Suprapubic skin (tissue), 4 donors: ENCODE results near the gene SPG7. TPM values are rescaled to one million over a fixed set of nuclear protein-coding genes. Genes with fewer than 3 reads are reported as not detected.
"Not testable (repeated sequence)": the region's sequence is repeated elsewhere in the genome, so short reads cannot be mapped to it uniquely, and the experiment has no call there.

Source experiments
- DNase-seq, 2 donors: peaks; one replicate each; pipeline ENCODE4 v3.0.0-alpha.2; 2019; ENCODE audit warnings: low spot score in 2 of 2
- H3K27ac ChIP-seq: fragments of 200-600 bp; sonication (generic); one replicate; pipeline ENCODE4 v1.5.1; 2019
- H3K27me3 ChIP-seq: fragments of 200-600 bp; sonication (generic); one replicate; pipeline ENCODE4 v1.5.1; 2019
- H3K36me3 ChIP-seq: fragments of 200-600 bp; sonication (generic); one replicate; pipeline ENCODE4 v1.5.1; 2019
- H3K4me1 ChIP-seq: fragments of 200-600 bp; sonication (generic); one replicate; pipeline ENCODE4 v1.5.1; 2019
- H3K4me3 ChIP-seq: fragments of 200-600 bp; sonication (generic); one replicate; pipeline ENCODE4 v1.5.1; 2019; ENCODE audit warnings: mild to moderate bottlenecking
- H3K9me3 ChIP-seq: fragments of 200-600 bp; sonication (generic); one replicate; pipeline ENCODE4 v1.5.1; 2019
- EP300 ChIP-seq: sonication (generic); formaldehyde crosslinking; IDR thresholded peaks from one replicate; pipeline ENCODE4 v1.6.1; 2017; ENCODE audit warnings: antibody characterized with exemption
- POLR2A ChIP-seq, 2 donors: fragments of 450-650 bp; IDR thresholded peaks; one replicate each; pipeline ENCODE4 v1.6.1; 2017; ENCODE audit warnings: antibody characterized with exemption in 2 of 2, mild to moderate bottlenecking in 2 of 2, moderate library complexity in 2 of 2
- POLR2AphosphoS5 ChIP-seq, 3 donors: sonication (generic); formaldehyde crosslinking; IDR thresholded peaks; one replicate each; pipeline ENCODE4 v1.6.1; 2017; ENCODE audit warnings: antibody characterized with exemption in 3 of 3
- whole genome bisulfite sequencing: methylation state at CpG from one replicate; pipeline ENCODE4 v1.1.5; 2018; 5-methylcytosine and 5-hydroxymethylcytosine counted together
- total RNA-seq, 4 donors: library from RNA; depleted of rRNA; stranded (reverse); fragments of >200 nt; gene quantifications; one replicate each; pipeline ENCODE4 v1.1.0, GENCODE V29; 2016
- TF ChIP-seq, protein P1 (sequence below), 2 donors: fragments of 200-600 bp in 1 of 2; fragments of 450-650 bp in 1 of 2; sonication (generic) in 1 of 2; IDR thresholded peaks; one replicate each; pipeline ENCODE4 v1.5.1; 2016 to 2019; ENCODE audit warnings: antibody characterized with exemption in 2 of 2, mild to moderate bottlenecking in 1 of 2, moderate library complexity in 1 of 2

Gene SPG7
- total RNA-seq, 4 donors from 2014 or later = 131 to 324 (median 144) TPM

- no peak overlapping the region for H3K27ac ChIP-seq
- no peaks in the 10 kb centered on the region for H3K9me3 ChIP-seq
- WGBS = 7% methylated on average over 15 of the region's 46 CpGs
- peaks cover 33% of the 10 kb centered on the region for H3K36me3 ChIP-seq
- H3K27me3 ChIP-seq = peaks cover 7% of the 10 kb centered on the region
- TF ChIP-seq, protein P1, sequence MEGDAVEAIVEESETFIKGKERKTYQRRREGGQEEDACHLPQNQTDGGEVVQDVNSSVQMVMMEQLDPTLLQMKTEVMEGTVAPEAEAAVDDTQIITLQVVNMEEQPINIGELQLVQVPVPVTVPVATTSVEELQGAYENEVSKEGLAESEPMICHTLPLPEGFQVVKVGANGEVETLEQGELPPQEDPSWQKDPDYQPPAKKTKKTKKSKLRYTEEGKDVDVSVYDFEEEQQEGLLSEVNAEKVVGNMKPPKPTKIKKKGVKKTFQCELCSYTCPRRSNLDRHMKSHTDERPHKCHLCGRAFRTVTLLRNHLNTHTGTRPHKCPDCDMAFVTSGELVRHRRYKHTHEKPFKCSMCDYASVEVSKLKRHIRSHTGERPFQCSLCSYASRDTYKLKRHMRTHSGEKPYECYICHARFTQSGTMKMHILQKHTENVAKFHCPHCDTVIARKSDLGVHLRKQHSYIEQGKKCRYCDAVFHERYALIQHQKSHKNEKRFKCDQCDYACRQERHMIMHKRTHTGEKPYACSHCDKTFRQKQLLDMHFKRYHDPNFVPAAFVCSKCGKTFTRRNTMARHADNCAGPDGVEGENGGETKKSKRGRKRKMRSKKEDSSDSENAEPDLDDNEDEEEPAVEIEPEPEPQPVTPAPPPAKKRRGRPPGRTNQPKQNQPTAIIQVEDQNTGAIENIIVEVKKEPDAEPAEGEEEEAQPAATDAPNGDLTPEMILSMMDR (IDR thresholded peaks at IDR 0.05) = peak in 1 of 2 donors; percentile 37
- TF ChIP-seq EP300 = no peak
- H3K4me3 ChIP-seq = peak overlapping the region; percentile 17
- DNase-seq = no peak
- peaks cover 56% of the 10 kb centered on the region for H3K4me1 ChIP-seq
Observed at GRCh38 chr16:89565506-89566372, 57.5 kb downstream of the SPG7 start.

GRCh38 chr16:89567656-89568594 is 59.7 kb downstream of the SPG7 start:
- Histone ChIP-seq H3K27me3 (peaks cover 18% of the 10 kb centered on the region), H3K27ac (no peak overlapping the region), H3K9me3 (no peaks in the 10 kb centered on the region), H3K4me1 (peaks cover 42% of the 10 kb centered on the region), H3K4me3 (no peak overlapping the region), H3K36me3 (peaks cover 17% of the 10 kb centered on the region)
- TF ChIP-seq POLR2AphosphoS5 (IDR thresholded peaks at IDR 0.05) = no peak
- no peak for TF ChIP-seq POLR2A (IDR thresholded peaks at IDR 0.05)
- TF ChIP-seq, protein P1 (IDR thresholded peaks at IDR 0.05) = no peak
- TF ChIP-seq EP300 = no peak
- WGBS = 85% methylated on average over 23 of the region's 30 CpGs
- DNase-seq = no peak

GRCh38 chr16:89569506-89570341 is 61.5 kb downstream of the SPG7 start:
- no peaks in the 10 kb centered on the region for H3K9me3 ChIP-seq
- TF ChIP-seq, protein P1 (IDR thresholded peaks at IDR 0.05) = no peak
- no peak for TF ChIP-seq POLR2AphosphoS5 (IDR thresholded peaks at IDR 0.05)
- TF ChIP-seq POLR2A (IDR thresholded peaks at IDR 0.05) = no peak
- no peak for TF ChIP-seq EP300
- H3K27ac ChIP-seq = no peak overlapping the region
- peaks cover 30% of the 10 kb centered on the region for H3K4me1 ChIP-seq
- H3K4me3 ChIP-seq = no peak overlapping the region
- peaks cover 29% of the 10 kb centered on the region for H3K27me3 ChIP-seq
- 82% methylated on average over 12 of the region's 23 CpGs for WGBS
- DNase-seq = no peak
- no peaks in the 10 kb centered on the region for H3K36me3 ChIP-seq

- Histone ChIP-seq H3K4me3 (no peak overlapping the region), H3K36me3 (no peaks in the 10 kb centered on the region), H3K27me3 (peaks cover 36% of the 10 kb centered on the region), H3K9me3 (no peaks in the 10 kb centered on the region), H3K4me1 (peaks cover 30% of the 10 kb centered on the region), H3K27ac (no peak overlapping the region)
- WGBS = 83% methylated on average over 29 of the region's 30 CpGs
- no peak for DNase-seq
- TF ChIP-seq, protein P1 (IDR thresholded peaks at IDR 0.05) = no peak
- TF ChIP-seq POLR2A (IDR thresholded peaks at IDR 0.05) (no peak), EP300 (no peak), POLR2AphosphoS5 (IDR thresholded peaks at IDR 0.05) (no peak)
Observed at GRCh38 chr16:89570342-89570923, 62.2 kb downstream of the SPG7 start.

DNA sequence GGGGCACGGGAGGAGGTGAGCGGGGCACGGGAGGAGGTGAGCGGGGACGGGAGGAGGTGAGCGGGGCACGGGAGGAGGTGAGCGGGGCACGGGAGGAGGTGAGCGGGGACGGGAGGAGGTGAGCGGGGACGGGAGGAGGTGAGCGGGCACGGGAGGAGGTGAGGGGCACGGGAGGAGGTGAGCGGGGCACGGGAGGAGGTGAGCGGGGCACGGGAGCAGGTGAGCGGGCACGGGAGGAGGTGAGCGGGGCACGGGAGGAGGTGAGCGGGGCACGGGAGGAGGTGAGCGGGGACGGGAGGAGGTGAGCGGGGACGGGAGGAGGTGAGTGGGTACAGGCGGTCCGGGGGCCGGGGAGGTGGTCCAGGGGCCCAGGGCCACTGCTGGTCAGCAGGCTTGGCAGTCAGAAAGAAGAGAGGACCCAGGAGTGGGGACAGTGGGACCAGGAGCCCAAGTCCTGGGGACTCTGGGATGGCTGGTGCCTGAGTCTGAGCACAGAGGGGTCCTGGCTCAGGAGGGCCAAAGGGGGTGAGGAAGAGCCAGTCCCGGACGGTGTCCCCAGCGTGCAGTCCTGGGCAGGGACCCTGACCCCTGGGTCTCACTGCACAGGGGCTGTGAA is 62.9 kb downstream of the SPG7 start:
- Histone ChIP-seq H3K27me3 (peaks cover 43% of the 10 kb centered on the region), H3K4me1 (peaks cover 30% of the 10 kb centered on the region)
- not testable (repeated sequence) for H3K27ac ChIP-seq, H3K9me3 ChIP-seq, DNase-seq, H3K4me3 ChIP-seq, H3K36me3 ChIP-seq
- WGBS = 82% methylated on average over 36 of the region's 36 CpGs
